OCI-M2 (cell line): Measurements from ENCODE around the gene STAG2.

Experiments used
- DNase-seq: peaks from one replicate; lab custom pipeline; 2025; ENCODE audit not compliant: unreplicated experiment; lab: John Stamatoyannopoulos, UW

The STAG2 gene

DNA sequence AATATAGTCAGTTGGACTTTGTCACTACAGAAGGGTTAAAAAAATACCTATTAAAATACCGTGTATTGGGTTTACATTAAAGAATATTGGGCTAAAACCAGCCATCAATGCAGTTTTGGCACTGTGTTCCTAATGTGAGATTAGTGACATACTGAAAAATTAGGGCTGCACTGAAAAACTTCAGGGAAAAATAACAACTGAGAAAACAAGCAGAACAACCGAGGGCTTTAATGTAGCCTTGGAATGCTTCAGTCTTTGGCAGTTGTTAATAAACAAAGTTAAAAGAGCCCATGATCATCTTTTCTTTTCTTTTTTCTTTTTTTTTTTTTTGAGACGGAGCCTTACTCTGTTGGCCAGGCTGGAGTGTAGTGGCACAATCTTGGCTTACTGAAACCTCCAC lies 12.4 kb downstream of the STAG2 start:
- no peak for DNase-seq

DNA sequence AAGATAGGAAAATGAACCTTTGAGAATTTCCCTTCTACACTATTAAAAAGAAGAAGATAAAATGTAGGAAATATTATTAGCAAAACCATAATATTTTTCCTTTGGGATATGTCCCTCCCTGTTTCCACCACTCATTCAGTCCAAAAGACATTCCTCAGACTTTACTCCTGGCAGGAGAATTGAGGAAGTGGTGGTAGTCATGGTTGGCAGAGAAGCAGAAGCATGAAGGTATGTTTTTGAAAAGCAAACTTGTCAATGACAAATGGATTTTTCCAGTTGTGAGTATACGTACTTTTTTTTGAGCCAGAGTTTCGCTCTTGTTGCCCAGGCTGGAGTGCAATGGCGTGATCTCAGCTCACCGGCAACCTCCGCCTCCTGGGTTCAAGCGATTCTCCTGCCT lies 13.7 kb downstream of the STAG2 start:
- DNase-seq = no peak

DNA sequence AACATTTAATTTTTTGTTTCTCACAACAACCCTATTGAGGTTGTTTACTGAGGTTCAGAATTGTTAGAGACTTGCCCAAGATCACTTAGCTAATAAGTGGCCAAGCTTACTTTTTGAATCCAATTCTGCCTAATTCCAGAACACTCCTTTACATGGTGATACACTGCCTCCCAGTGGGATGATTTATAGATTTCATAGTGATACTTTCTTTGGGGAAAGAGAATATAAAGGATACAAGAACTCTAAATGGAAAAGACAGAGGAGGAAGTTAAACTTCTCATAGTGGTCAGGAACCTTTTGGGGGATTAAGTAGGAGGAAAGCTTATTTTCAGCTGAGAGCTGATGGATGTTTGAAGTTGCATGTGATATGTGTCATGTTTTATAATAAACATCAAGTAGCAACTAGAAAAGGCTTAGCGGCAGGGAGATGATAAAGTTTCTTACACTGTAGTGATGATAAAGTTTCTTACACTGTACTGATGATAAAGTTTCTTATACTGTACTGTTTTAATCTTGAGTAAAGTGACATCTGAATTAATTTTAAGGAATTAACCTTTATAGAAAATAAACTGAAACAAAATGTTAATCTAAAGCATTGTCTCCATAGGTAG lies 15.3 kb downstream of the STAG2 start:
- no peak for DNase-seq

DNA sequence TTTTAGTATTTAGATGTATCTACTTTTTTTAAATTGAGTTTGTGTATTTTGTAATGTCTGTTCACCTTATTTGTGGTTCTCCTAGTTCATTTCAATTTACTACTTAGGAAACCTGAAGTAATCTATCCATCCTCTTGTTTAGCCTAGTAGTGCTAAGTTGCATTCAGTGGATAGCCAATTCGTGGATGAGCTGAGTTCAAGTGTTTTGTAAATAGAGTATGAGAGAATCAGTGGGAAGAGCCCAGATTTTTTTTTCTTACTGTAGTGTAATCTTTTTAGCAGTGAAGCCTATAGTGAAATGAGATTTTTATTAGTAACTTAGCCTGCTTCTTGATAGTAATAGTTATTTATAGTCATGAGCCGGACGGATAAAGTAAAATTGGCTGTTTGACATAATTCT lies 21.7 kb downstream of the STAG2 start:
- DNase-seq = no peak

DNA sequence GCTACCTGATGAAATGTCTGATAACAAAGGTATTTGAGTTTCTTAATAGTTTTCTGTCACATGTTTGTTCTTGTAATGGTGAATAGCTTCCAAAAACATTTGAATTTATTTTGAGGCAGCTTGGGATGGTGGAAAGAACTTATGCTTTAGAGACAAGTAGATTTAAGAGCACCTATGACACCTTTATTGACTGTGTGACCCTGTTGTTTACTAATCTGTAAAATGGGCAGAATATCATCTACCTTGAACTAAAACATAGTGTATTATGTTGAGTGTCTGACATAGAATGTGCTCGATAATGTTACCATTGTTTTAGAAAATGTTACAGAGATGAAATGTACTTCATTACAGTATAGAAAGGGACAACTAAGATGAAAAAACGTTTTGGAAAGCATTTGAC lies 24.9 kb downstream of the STAG2 start:
- DNase-seq = no peak

DNA sequence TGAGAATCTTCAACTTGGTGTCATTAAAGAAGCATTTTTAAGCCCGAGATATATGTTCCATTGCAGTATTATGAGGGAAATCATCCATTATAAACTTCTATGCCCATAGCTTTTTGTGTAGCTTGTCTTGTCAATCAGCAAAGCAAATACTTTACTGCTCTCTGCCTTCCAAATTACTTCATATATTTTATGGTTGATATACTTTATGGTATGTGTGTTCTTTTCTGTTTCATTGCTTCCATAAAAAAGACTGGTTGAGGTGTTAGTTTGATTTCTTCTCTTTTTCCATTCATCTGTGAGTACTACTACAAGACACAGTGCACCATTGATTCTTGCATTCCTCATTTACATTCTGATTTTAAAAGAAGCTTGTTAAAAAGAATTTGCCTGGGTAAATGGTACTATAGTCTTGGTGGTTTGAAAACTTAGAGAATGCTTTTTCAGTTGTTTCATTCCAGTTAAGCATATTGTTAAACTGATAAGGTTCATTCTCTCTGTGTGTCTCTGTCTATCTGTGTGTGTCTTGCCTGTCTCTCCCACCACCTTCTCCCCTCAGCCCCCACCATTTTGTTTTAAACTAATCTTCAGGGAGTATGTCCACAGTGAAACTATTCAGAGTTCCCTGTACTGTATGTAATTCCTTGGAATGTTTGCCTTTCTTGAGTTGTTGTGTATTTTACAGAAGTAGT lies 27.1 kb downstream of the STAG2 start:
- DNase-seq = no peak

DNA sequence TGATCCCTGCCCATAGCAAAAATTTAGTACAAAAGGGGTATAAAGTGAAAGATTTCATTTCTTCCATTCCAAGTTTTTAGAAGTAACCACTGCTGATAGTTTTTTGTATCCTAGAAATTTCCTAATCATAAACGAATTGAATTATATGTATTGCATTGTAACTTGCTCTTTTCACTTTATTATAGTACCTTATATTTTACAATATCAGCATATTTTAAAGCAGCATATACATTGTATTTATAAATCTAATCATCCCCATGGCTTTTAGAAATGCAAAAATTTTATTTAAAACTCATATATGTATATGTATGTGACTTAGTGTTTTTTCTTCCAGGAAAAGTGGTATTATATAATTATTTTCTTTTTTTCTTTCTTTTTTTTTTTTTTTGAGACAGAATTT lies 27.7 kb downstream of the STAG2 start:
- DNase-seq = no peak

DNA sequence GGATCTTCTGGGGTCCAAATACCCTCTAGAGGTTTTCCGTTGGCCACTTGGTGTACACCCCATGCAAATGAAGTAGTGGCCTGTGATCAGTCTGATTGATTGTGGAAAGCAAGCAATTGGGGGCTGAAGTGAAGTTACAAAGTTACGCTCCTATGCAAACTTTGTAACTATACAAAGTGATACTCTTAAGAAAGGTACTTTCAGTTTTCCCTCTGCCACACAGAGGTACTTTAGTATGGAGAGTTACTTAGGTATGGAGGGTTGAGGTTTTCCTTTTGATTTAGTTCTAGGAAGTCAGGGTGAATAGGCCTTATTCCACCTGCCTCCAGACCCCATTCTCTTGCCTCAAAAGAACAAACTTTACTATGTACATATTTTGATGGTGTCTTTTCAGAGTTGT lies 28.7 kb downstream of the STAG2 start:
- no peak for DNase-seq

DNA sequence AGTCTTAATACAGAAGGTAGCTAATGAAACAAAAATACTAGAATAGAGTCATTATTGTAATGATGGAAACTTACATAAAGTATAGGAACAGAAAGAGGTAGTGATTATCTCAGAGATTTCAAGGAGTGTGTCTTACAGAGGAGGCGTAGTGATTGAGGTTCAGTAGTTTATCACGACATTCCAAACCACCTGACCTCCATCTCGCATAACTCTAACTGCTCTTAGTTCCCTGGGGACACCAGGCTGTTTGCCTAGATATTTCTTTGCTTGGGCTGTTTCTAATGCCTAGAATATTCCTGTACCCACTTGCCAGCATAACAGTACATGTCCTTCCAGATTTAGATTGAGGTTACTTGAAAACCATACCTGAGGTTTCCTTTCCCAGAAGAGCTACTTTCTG lies 29.1 kb downstream of the STAG2 start:
- no peak for DNase-seq

DNA sequence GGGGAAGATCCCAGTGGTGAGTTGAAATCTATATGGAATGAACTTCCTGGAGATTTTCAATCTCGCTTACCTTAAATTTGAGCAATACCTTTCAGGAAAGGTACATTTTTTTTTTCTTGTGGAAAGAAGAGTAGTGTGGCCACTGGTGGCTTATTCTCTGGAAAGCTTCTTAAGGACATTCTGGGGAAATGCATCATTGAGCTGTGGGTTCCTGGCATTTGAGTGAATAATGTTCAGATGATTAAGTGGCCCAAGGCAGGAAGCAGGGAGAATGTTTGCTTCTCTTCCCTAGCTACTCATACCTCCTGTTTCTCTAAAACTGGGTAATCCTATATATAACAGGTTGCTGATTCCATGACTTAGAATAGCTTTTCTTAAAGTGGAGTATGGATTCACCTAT lies 31.8 kb downstream of the STAG2 start:
- no peak for DNase-seq

DNA sequence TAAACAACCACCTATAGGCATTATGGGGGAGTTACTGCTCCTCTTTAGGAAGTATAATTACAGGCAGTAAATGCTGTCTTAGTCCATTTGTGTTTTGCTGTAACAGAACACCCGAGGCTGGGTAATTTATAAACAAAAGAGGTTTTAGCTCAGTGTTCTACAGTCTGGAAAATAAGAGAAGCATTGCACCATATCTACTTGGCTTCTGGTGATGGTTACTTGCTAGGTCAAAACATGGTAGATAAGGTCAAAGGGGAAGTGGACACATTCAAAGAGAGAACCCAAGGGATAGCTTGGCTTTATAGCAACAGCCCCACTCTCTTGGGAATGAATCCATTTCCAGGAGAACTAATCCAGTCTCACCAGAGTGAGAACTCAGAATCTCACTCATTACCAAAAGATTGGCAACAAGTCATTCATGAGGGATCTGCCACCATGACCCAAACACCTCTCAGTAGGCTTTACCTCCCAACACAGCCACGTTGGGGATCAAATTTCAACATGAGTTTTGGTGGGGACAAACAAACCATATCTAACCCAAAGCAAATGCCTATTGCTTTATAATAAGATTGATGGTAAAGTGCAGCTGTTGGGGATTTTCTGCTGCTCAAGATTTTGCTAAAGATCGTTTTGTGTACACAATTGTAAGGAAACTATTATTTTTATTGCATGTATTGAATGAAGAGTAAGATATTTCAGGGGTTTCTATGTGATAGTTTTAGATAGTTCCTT lies 32.6 kb downstream of the STAG2 start:
- no peak for DNase-seq

DNA sequence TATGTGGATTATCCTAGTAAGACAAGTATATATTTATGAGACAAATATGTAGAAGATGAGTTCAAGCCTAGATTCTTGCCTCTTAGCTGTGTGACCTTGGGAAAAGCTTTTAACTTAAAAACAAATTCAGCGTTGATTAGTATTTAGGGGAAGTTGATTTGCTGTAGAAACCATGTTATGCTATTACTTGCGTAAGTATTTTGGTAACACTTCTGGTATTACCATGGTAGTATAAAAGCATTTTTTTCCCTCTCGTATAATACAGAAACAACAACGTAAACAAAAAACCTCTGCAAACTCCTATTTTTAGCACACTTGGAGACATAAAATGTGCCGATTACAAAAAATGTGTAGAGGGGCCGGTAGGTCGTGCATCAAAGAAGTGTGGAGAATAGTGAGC lies 33.2 kb downstream of the STAG2 start:
- no peak for DNase-seq

DNA sequence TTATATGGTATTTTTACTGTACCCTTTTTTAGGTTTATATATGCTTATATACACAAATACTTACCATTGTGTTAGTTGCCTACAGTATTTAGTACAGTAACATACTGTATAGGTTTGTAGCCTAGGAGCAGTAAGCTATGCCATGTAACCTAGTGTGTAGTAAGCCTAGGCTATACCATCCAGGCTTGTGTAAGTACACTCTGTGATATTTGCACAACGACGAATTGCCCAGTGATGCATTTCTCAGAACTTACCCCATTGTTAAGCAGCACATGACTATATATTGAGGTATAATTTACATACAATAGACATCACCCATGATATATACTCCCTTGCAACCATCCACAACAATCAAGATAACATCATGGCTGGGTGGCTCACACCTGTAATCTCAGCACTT lies 40.1 kb downstream of the STAG2 start:
- DNase-seq = no peak

DNA sequence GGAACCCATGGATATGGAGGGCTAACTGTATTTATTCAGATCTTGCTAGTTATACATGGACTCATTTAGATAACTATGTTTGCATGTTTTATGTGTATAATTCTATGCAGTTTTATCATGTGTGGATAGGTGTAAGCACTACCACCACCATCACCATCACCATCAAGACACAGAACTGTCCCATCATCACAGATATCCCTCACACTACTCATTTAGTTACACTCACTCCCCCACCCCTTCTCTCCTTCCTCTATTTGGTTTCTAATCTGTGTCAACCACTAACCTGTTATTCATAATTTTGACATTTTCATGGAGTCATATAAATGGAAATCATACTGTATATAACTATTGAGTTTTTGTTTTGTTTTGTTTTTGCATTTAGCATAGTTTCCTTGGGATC lies 43.7 kb downstream of the STAG2 start:
- no peak for DNase-seq

DNA sequence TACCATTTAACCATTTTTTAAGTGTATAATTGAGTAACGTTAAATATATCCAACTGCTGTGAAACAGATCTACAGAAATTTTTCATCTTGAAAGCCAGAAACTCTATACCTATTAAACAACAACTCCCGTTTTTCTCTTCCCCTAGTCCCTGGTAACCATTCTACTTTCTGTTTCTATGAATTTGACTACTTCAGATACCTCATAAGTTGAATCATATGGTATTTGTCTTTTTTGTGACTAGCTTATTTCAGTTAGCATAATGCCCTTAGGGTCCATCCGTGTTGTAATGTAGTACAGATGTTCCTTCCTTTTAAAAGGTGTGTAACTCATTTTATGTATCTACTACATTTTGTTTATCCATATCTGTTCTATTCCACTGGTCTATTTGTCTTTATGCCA lies 48.7 kb downstream of the STAG2 start:
- DNase-seq = no peak

DNA sequence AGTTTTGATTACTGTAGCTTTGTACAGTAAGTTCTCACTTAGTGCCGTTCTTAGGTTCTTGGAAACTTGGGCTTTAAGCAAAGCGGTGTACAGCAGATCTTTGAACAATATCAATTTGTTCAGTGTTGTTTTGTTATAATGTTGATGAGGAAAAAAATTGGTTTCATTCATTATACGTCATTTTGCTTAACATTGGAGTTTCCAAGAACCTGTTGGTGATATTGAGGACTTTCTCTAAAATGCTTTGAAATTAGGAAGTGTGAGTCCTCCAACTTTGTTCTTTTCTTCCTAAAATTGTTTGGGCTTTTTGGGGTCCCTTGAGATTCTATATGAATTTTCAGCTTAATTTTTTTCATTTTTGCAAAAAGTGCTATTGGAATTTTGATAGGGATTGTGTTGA lies 49.1 kb downstream of the STAG2 start:
- no peak for DNase-seq

DNA sequence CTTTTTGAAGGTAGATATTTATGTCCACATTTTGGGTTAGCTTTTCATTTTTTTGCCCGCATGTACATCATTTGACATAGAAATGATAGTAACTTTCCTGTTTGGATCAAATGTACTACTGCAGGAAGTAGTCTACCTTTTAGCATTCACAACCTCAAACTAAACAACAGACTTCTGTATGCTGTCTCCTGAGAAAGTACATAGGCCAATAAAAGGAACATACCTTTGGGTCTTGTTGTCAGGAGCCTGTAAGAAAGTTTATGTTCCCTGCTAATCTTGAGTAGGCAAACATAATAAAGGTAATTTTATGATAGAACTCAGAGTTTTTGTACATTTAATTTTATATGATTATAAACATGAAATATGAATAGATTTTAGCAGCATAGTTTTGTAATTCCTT lies 54.2 kb downstream of the STAG2 start:
- DNase-seq = no peak

DNA sequence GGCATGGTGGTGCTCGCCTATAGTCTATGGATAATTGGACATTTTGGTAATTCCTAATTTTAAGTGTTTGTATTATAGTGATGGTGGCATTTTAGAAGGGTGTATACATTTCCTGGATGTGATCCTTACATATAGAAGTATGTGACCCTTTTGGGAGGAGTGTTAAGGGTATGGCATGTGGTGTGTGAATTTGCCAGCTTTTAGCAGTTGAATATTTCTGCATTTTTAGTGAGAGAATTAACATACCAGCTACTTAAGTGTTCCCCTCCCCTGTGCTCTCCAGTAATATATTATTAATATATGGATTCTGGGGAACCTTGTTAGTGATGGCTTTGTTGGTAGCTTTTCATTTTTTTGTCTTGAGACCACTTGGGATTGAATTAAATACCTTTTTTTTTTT lies 55.3 kb downstream of the STAG2 start:
- DNase-seq = no peak

DNA sequence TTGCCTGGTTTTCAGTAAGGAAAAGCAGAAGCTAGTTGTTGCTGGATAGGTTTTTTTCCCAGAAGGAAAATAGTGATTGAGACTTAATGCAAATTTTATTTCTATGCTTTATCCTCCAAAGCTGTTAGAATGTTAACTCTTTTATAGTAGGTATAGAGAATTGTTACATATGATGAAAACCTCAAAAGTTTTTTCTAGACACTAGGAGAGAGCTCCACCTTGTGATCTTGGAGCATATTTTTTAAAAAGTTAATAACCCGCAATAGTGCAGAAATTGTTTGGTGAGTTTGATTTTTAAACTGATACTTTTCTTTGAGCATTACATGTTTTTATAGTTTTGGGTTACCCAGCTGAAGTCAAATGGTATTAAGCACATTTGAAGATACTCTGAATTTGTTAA lies 56.5 kb downstream of the STAG2 start:
- no peak for DNase-seq

DNA sequence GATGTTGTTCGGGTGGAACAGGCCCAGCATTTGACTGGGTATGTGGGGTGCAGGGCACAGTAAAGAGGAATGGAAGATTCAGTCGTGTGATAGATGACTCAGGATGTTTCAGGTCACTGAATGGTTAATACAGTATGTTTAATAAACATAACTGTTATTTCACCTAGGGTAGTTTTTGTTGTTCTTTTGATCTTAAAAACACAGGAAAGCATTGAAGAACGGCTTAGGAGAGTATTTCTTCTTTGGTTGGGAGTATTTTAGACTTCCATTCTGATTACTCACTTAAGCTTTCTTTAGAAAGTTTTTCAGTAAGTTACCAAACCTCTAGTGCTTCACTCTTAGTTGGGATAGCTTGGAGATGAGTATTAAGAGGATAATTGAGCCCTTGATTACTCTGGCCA lies 62.3 kb downstream of the STAG2 start:
- DNase-seq = no peak

DNA sequence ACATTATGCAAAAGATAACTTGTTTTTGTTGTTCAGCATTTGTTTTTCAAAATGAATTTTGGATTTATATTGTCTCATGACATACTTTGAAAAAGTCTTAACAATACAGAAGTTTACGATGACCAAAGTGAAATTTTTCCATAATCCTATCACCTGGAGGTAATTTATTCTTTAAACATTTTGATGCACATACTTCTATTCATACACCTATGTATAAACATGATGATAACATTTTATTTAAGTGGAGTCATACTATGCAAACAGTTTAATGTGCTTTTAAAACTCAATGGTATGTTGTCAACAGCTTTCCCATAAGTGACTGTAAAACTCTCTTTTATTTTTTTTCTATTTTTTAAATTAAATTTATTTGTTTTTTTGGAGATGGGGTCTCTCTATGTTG lies 65.0 kb downstream of the STAG2 start:
- DNase-seq = no peak

DNA sequence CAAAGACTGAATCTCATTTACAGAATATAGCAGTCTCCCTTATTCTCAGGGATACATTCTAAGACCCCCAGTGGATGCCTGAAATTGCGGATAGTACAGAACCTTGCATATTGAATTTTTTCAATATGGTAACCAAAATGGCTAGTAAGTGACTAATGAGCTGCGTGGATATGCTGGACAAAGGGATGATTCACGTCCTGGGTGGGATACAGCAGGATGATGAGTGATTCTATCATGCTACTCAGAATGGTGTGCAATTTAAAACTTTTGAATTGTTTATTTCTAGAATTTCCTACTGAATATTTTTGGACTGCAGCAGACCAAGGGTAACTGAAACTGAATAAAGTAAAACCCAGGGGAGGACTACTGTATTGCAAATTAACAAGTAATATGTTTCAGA lies 66.7 kb downstream of the STAG2 start:
- no peak for DNase-seq

DNA sequence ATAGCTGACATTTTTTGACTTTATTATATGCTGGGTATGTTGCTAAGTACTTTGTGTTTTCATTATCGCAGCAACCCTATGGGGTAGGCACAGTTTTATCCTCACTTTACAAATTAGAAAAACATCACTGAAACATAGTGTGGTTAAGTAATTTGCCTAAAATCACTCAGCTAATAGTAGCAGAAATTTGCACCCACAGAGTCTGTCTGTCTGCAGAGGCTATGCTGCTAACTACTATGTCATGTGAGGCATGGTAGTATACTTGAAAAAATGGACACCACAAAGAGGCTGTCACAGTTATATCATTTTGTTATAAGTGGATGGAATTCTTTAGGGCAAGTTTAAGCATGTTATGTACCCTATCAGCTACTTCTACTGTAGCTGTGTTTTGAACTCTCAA lies 69.0 kb downstream of the STAG2 start:
- no peak for DNase-seq
